GM21723 (cell line): Measurements from ENCODE around the gene MRGPRD.
"Not testable (repeated sequence)": the region's sequence is repeated elsewhere in the genome, so short reads cannot be mapped to it uniquely, and the experiment has no call there.

Experiments used
- ATAC-seq: cut with Tn5 transposase; IDR thresholded peaks from one replicate; pipeline ENCODE4 v1.9.1; 2021; ENCODE audit warnings: mild to moderate bottlenecking, moderate library complexity; ENCODE audit not compliant: unreplicated experiment

MRGPRD gene

GRCh38 chr11:69005631-69006368 lies 25.0 kb upstream of the MRGPRD start:
- ATAC-seq: no peak

GRCh38 chr11:69005183-69005630 lies 24.4 kb upstream of the MRGPRD start:
- ATAC-seq: no peak

GRCh38 chr11:69004411-69005182 lies 23.8 kb upstream of the MRGPRD start:
- ATAC-seq: no peak

GRCh38 chr11:69003866-69004367 lies 23.1 kb upstream of the MRGPRD start:
- ATAC-seq: no peak

- no peak for ATAC-seq
Measured at GRCh38 chr11:69003301-69003865, 22.6 kb upstream of the MRGPRD start.

GRCh38 chr11:69002570-69003231 lies 21.9 kb upstream of the MRGPRD start:
- no peak for ATAC-seq

GRCh38 chr11:69002110-69002569 lies 21.4 kb upstream of the MRGPRD start:
- ATAC-seq: no peak

GRCh38 chr11:69001243-69002081 lies 20.7 kb upstream of the MRGPRD start:
- ATAC-seq: no peak

- no peak for ATAC-seq
Measured at GRCh38 chr11:69000831-69001242, 20.1 kb upstream of the MRGPRD start.

GRCh38 chr11:69000391-69000790 lies 19.6 kb upstream of the MRGPRD start:
- no peak for ATAC-seq

- not testable (repeated sequence) for ATAC-seq
Measured at GRCh38 chr11:68999748-69000355, 19.1 kb upstream of the MRGPRD start.

- no peak for ATAC-seq
Measured at GRCh38 chr11:68999093-68999747, 18.4 kb upstream of the MRGPRD start.

- ATAC-seq: no peak
Measured at GRCh38 chr11:68998390-68998911, 17.7 kb upstream of the MRGPRD start.

GRCh38 chr11:68997995-68998348 lies 17.2 kb upstream of the MRGPRD start:
- no peak for ATAC-seq

GRCh38 chr11:68997124-68997994 lies 16.6 kb upstream of the MRGPRD start:
- no peak for ATAC-seq

GRCh38 chr11:68996376-68997123 lies 15.8 kb upstream of the MRGPRD start:
- no peak for ATAC-seq

GRCh38 chr11:68994894-68995285 lies 14.1 kb upstream of the MRGPRD start:
- no peak for ATAC-seq
